HG02571 (cell line): Measurements from ENCODE around the gene OPN5.

ENCODE experiments used
- ATAC-seq: cut with Tn5 transposase; IDR thresholded peaks from one replicate; pipeline ENCODE4 v1.9.1; 2021; ENCODE audit warnings: mild to moderate bottlenecking, moderate library complexity; ENCODE audit not compliant: unreplicated experiment

OPN5 gene

GRCh38 chr6:47852727-47853126, 70.9 kb downstream of the OPN5 start:
- ATAC-seq: no peak

DNA sequence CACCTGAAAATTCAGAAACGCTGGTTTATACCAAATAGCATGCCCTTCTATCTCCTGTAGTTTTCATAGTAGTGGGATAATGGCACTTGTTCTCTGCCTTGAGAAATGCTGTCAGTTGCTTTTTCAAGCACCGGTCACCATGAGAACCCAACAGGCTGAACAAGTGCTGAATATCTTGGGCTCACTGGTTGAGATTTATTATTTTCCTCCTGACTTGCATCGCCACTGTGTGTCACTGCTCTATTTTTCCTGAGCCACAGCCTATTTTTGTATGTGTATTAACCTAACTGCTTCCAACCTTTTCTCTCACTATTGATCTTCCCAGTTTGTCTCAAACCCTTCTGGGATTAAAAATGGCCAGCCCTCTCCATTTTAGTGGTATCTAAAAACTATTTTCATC, 71.9 kb downstream of the OPN5 start:
- no peak for ATAC-seq

DNA sequence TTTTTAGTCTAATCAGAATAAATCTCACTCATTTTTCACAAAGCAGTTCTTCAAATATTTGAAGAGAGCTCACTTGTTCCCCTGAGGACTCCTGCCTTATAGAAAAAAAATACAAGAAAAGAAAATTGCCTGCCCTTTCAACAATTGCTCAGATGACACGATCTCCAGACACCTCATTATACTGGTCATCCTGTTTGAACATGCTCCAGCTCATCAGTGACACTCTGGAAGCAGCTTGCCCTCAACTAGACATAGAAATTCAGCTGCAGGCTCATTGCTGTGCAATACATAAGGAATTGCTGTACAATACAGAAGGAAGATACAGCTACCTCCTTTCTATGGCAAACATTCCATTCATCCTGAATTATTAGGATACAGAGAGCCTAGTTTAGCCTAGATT, 73.1 kb downstream of the OPN5 start:
- no peak for ATAC-seq

GRCh38 chr6:47859175-47859574, 77.3 kb downstream of the OPN5 start:
- ATAC-seq: no peak

GRCh38 chr6:47862731-47863130, 80.9 kb downstream of the OPN5 start:
- ATAC-seq: no peak

DNA sequence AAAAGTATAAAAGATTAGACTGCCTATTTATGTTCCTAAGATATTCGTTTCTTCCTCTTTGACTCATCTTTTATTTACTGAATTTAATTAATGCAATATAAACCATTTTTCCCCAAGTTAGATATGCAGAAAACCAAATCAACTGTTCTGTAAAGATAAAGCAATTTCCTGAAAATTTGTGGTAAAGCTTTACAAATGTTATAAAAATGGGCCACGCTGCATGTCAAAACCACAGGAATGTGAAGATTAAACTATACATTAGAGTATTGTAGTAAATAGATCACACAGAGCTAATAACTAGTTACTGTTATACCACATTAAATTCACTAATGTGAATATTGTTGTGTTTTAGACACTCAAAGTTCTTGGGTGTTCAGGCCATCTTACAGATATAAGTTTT, 83.4 kb downstream of the OPN5 start:
- no peak for ATAC-seq

- ATAC-seq: no peak
These were observed 93.8 kb downstream of the OPN5 start for GRCh38 chr6:47875593-47875992.
